C4-2B (cell line): ENCODE measurements around the gene LIPN.

Experiments
- CTCF ChIP-seq: fragments of 450-650 bp; conservative IDR thresholded peaks from 2 replicates; pipeline ENCODE4 v1.5.1; 2017; ENCODE audit warnings: mild to moderate bottlenecking
- ZFX ChIP-seq: fragments of 450-650 bp; IDR thresholded peaks from 2 replicates; pipeline ENCODE4 v1.6.1; 2017

- no peak for TF ChIP-seq CTCF
- no peak for TF ChIP-seq ZFX
Observed at GRCh38 chr10:88715517-88715916, 44.3 kb upstream of the LIPN start.
